Keratinocyte (primary cell): ENCODE results near the gene SOX8. TPM values are rescaled to one million over a fixed set of nuclear protein-coding genes. Genes with fewer than 3 reads are reported as not detected.

ENCODE experiments used
- DNase-seq: peaks from one replicate; pipeline ENCODE4 v3.0.0-alpha.2; 2011; ENCODE audit warnings: low read depth, missing footprints, low spot score
- FAIRE-seq: peaks from 2 replicates; lab custom pipeline; 2011; peaks lifted over from hg19 to GRCh38; lab: Jason Lieb, UNC
- H2AFZ ChIP-seq: 2 replicates; pipeline ENCODE4 v1.6.0; 2012; ENCODE audit warnings: low read length, control low read depth, inconsistent platforms; ENCODE audit not compliant: control insufficient read depth
- H3K27ac ChIP-seq: 2 replicates; pipeline ENCODE4 v1.5.1; 2011; ENCODE audit warnings: low read length; ENCODE audit not compliant: control insufficient read depth, insufficient read depth
- H3K27me3 ChIP-seq: 3 replicates; pipeline ENCODE4 v1.6.0; 2011; ENCODE audit warnings: low read length; ENCODE audit not compliant: control insufficient read depth, insufficient read depth; ENCODE audit errors: extremely low read depth
- H3K36me3 ChIP-seq, 2 experiments: 2 replicates in 1 of 2; 3 replicates in 1 of 2; pipeline ENCODE4 v1.5.1; 2011; ENCODE audit warnings: low read length in 2 of 2, mild to moderate bottlenecking in 1 of 2; ENCODE audit not compliant: control insufficient read depth in 2 of 2, insufficient read depth in 2 of 2; ENCODE audit errors: extremely low read depth in 1 of 2
- H3K4me1 ChIP-seq: 3 replicates; pipeline ENCODE4 v1.5.1; 2011; ENCODE audit warnings: low read length; ENCODE audit not compliant: control insufficient read depth, insufficient read depth; ENCODE audit errors: extremely low read depth
- H3K4me2 ChIP-seq: 3 replicates; pipeline ENCODE4 v1.6.0; 2011; ENCODE audit warnings: low read depth, low read length; ENCODE audit not compliant: control insufficient read depth, insufficient read depth; ENCODE audit errors: extremely low read depth
- H3K4me3 ChIP-seq, 3 experiments: fragments of 200-600 bp in 1 of 3; sonication (generic) in 1 of 3; 2 replicates in 2 of 3; 3 replicates in 1 of 3; pipeline ENCODE4 v1.5.1; 2011 to 2016; ENCODE audit warnings: low read length in 3 of 3, mild to moderate bottlenecking in 3 of 3, control low read depth in 2 of 3, inconsistent platforms in 1 of 3, low read depth in 1 of 3, mixed read lengths in 1 of 3, mixed run types in 1 of 3, moderate library complexity in 1 of 3; ENCODE audit not compliant: control insufficient read depth in 2 of 3, insufficient read depth in 2 of 3; ENCODE audit errors: extremely low read depth in 1 of 3
- H3K79me2 ChIP-seq: 2 replicates; pipeline ENCODE4 v1.6.0; 2012; ENCODE audit warnings: low read length; ENCODE audit not compliant: control insufficient read depth, insufficient read depth
- H3K9ac ChIP-seq: 3 replicates; pipeline ENCODE4 v1.6.0; 2011; ENCODE audit warnings: low read length; ENCODE audit not compliant: control insufficient read depth, insufficient read depth; ENCODE audit errors: extremely low read depth
- H3K9me1 ChIP-seq: 3 replicates; pipeline ENCODE4 v1.6.0; 2011; ENCODE audit warnings: low read length; ENCODE audit not compliant: control insufficient read depth, insufficient read depth; ENCODE audit errors: extremely low read depth
- H3K9me3 ChIP-seq: 2 replicates; pipeline ENCODE4 v1.5.1; 2012; ENCODE audit warnings: low read depth, low read length; ENCODE audit not compliant: control insufficient read depth
- H4K20me1 ChIP-seq: 3 replicates; pipeline ENCODE4 v1.6.0; 2011; ENCODE audit warnings: low read length; ENCODE audit not compliant: control insufficient read depth, insufficient read depth; ENCODE audit errors: extremely low read depth
- EZH2 ChIP-seq: IDR thresholded peaks from one replicate; pipeline ENCODE4 v1.6.1; 2012; ENCODE audit warnings: inconsistent platforms, mild to moderate bottlenecking, low read length, moderate library complexity
- dilution Hi-C: fragments of 300-500 bp; cut with MboI; formaldehyde crosslinking; loops from one replicate; pipeline ENCODE4 v1.7.0; 2020; ENCODE audit warnings: low sequenced_read_pairs; ENCODE audit not compliant: extremely low pct_ligation_motif_present
- polyA plus RNA-seq, 5 experiments: library from polyadenylated mRNA; depleted of rRNA in 3 of 5; stranded (reverse) in 3 of 5; stranded (forward) in 1 of 5; unstranded in 1 of 5; fragments of >200 nt; gene quantifications; 1 replicate in 1 of 5; 2 replicates in 3 of 5; 3 replicates in 1 of 5; pipeline versions ENCODE4 v1.2.1 to v1.2.3, GENCODE V29; 2011 to 2012; ENCODE audit warnings: missing spikeins in 2 of 5, low read depth in 1 of 5, low replicate concordance in 1 of 5
- TF ChIP-seq, protein P1 (sequence below), 3 experiments: IDR thresholded peaks in 1 of 3; conservative IDR thresholded peaks in 1 of 3; optimal IDR thresholded peaks in 1 of 3; 2 replicates in 2 of 3; 3 replicates in 1 of 3; pipeline versions ENCODE3 to v1.5.1; 2011; ENCODE audit warnings: low read length in 3 of 3, mild to moderate bottlenecking in 3 of 3, moderate library complexity in 2 of 3, control low read depth in 1 of 3, inconsistent platforms in 1 of 3; ENCODE audit not compliant: insufficient read depth in 2 of 3; ENCODE audit errors: extremely low read depth in 1 of 3

SOX8 gene
- polyA plus RNA-seq, 1 donor (not counting 4 experiments of a cell fraction or from before 2014, with no cell fraction given): 0.03 TPM

DNA sequence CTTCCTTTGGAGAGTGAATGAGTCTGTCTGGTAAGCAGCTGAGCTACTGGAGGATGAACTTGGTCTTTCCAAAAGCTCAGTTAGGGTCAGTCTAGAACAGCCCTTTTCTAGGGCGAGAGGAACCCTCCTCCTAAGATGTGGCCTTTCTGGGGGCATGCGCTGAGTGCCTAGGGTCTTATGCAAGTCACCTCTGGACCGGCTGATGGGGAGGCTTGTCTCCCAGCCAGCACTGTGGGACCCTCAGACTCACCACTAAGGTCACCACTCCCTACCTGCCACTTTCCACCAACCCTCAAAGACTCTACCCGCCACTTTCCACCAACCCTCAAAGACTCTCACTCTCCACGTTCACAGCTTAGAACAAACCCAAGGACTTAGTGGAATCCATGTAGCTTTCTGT lies 37.6 kb upstream of the SOX8 start:
- H3K4me2 ChIP-seq: no peak overlapping the region
- DNase-seq (no peak), FAIRE-seq (no peak)
- no peaks in the 10 kb centered on the region for H3K27me3 ChIP-seq
- TF ChIP-seq, protein P1, sequence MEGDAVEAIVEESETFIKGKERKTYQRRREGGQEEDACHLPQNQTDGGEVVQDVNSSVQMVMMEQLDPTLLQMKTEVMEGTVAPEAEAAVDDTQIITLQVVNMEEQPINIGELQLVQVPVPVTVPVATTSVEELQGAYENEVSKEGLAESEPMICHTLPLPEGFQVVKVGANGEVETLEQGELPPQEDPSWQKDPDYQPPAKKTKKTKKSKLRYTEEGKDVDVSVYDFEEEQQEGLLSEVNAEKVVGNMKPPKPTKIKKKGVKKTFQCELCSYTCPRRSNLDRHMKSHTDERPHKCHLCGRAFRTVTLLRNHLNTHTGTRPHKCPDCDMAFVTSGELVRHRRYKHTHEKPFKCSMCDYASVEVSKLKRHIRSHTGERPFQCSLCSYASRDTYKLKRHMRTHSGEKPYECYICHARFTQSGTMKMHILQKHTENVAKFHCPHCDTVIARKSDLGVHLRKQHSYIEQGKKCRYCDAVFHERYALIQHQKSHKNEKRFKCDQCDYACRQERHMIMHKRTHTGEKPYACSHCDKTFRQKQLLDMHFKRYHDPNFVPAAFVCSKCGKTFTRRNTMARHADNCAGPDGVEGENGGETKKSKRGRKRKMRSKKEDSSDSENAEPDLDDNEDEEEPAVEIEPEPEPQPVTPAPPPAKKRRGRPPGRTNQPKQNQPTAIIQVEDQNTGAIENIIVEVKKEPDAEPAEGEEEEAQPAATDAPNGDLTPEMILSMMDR (optimal IDR thresholded peaks at IDR 0.05 in 1 of 3, IDR thresholded peaks at IDR 0.05 in 1 of 3, conservative IDR thresholded peaks at IDR 0.05 in 1 of 3; ENCODE audit: extremely low read depth in 1 of 3, insufficient read depth in 2 of 3, low read length in 3 of 3): no peak
- no peak for TF ChIP-seq EZH2
- no peaks in the 10 kb centered on the region for H3K9me3 ChIP-seq
- no peak overlapping the region for H2AFZ ChIP-seq
- H3K9me1 ChIP-seq: no peaks in the 10 kb centered on the region
- H3K36me3 ChIP-seq: no peaks in the 10 kb centered on the region
- H3K9ac ChIP-seq: no peak overlapping the region
- dilution Hi-C loops: no loop called here
- no peak overlapping the region for H3K4me3 ChIP-seq
- no peak overlapping the region for H3K27ac ChIP-seq
- no peaks in the 10 kb centered on the region for H3K79me2 ChIP-seq
- no peaks in the 10 kb centered on the region for H4K20me1 ChIP-seq
- no peaks in the 10 kb centered on the region for H3K4me1 ChIP-seq

DNA sequence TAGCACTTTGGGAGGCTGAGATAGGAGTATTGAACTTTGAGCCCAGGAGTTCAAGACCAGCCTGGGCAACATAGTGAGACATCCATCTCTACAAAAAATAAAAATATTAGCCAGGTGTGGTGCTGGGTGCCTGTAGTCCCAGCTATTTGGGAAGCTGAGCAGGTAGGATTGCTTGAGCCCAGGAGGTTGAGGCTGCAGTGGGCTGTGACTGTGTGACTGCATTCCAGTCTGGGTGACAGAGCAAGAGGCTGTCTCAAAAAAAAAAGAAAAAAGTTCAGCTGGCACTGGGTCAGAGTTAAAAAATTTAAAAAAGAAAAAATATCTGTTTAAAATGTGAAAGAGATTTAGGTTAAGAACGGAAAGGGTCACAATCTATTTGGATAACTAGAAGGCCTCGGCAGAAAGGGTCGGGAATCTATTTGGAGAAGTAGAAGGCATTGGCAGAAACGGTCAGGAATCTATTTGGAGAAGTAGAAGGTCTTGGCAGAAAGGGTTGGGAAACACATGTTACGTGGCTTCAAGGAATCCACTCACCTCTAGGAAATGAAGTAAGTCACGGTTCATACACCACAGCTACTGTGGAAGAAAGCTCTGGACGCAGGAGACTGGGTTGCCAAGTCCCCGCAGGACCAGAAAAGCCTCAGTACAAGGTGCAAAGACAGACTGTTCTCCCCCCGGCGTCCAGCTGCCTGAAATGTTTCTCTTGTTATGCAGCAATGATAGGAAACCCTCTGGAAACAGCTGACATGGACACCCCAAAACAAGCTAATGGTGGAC lies 36.1 kb upstream of the SOX8 start:
- H3K27ac ChIP-seq: no peak overlapping the region
- H3K4me2 ChIP-seq: no peak overlapping the region
- TF ChIP-seq EZH2: no peak
- TF ChIP-seq, protein P1 (optimal IDR thresholded peaks at IDR 0.05 in 1 of 3, IDR thresholded peaks at IDR 0.05 in 1 of 3, conservative IDR thresholded peaks at IDR 0.05 in 1 of 3; ENCODE audit: extremely low read depth in 1 of 3, insufficient read depth in 2 of 3, low read length in 3 of 3): no peak
- no peak overlapping the region for H3K4me3 ChIP-seq
- no peak overlapping the region for H2AFZ ChIP-seq
- no peak for FAIRE-seq
- H3K4me1 ChIP-seq: no peaks in the 10 kb centered on the region
- no peaks in the 10 kb centered on the region for H3K79me2 ChIP-seq
- DNase-seq: no peak
- H3K9ac ChIP-seq: no peak overlapping the region
- no peaks in the 10 kb centered on the region for H3K36me3 ChIP-seq
- no peaks in the 10 kb centered on the region for H4K20me1 ChIP-seq
- dilution Hi-C loops: no loop called here
- no peaks in the 10 kb centered on the region for H3K27me3 ChIP-seq
- H3K9me1 ChIP-seq: no peaks in the 10 kb centered on the region
- H3K9me3 ChIP-seq: no peaks in the 10 kb centered on the region
